ENCODE data around the gene PLPP3. TPM values are rescaled to one million over a fixed set of nuclear protein-coding genes. Genes with fewer than 3 reads are reported as not detected.

PLPP3 gene
- total RNA-seq, 4 donors from 2014 or later = 127 to 502 (median 297) TPM

DNA sequence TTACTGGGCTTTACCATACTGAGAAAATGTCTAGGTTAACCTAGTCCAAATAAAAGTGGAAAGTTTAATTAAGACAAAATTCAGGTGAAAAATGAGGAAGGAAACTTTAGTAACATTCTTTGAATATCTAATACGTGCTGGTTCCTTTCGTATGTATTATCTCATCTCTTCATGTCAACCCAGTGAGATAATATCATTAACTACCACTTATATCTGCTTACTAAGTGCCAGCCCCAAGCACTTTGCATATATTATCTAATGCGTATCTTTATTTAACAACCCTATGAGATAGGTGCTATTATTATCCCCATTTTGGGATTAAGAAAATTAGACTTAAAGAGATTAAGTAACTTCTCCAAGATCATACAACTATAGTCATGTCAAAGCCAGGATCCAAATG, 12.5 kb upstream of the PLPP3 start:
- no peak for DNase-seq (ENCODE audit: low spot score)
- TF ChIP-seq, protein P1, sequence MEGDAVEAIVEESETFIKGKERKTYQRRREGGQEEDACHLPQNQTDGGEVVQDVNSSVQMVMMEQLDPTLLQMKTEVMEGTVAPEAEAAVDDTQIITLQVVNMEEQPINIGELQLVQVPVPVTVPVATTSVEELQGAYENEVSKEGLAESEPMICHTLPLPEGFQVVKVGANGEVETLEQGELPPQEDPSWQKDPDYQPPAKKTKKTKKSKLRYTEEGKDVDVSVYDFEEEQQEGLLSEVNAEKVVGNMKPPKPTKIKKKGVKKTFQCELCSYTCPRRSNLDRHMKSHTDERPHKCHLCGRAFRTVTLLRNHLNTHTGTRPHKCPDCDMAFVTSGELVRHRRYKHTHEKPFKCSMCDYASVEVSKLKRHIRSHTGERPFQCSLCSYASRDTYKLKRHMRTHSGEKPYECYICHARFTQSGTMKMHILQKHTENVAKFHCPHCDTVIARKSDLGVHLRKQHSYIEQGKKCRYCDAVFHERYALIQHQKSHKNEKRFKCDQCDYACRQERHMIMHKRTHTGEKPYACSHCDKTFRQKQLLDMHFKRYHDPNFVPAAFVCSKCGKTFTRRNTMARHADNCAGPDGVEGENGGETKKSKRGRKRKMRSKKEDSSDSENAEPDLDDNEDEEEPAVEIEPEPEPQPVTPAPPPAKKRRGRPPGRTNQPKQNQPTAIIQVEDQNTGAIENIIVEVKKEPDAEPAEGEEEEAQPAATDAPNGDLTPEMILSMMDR (IDR thresholded peaks at IDR 0.05) = no peak
- ATAC-seq (ENCODE audit: low FRiP score) = no peak

DNA sequence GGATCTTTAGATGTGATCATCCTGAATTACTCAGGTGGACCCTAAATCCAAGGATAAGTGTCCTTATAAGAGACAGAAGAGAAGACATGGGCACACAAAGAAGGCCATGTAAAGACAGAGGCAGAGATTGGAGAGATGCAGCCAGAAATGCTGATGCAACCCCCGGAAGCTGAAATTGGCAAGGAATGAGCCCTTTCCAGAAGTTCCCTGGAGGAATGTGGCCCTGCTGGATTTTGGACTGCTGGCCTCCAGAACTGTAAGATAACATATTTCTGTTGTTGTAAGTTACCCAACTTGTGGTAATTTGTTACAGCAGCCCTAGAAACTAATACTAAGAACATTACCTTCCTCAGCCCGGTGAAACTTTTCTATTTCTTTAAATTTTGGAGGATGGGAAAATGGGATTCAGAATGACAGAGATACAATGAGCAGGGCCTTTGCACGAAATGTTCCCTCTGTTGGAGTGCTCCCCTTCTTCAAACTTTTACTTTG, 11.2 kb upstream of the PLPP3 start:
- DNase-seq (ENCODE audit: low spot score) (no peak), ATAC-seq (ENCODE audit: low FRiP score) (no peak)
- TF ChIP-seq, protein P1 (IDR thresholded peaks at IDR 0.05) = no peak

DNA sequence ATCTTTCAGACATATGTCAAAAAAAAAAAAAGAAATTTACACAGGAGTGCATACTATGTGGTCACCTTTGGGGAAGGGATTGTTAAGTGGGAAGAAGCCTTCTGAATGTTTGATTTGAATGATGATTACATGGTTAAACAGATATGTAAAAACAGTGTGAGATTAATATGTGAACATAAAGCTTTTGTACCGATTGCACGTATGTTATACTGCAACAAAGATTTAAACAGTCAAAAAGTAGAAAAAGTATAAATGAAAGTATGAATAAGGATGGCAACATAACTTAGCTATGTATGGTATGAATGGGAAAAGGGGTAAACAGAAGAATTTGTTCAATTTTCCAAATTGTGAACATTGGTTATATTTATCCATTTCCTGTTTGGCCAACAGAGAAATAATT, 10.0 kb upstream of the PLPP3 start:
- ATAC-seq (ENCODE audit: low FRiP score) (no peak), DNase-seq (ENCODE audit: low spot score) (no peak)

DNA sequence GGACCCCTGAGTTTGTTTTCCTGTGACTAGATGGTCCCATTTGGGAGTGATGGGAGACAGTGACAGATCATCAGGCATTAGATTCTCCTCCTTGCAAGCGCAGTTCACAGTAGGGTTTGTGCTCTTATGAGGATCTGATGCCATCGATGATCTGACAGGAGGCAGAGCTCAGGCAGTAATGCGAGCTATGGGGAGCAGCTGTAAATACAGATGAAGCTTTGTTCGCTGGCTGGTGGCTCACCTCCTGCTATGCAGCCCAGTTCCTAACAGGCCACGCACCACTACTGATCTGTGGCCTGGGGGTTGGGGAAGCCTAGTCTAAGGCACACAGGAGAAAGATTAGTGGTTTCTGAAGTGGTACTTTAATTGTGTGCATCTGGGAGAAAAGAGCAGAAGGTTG, 7.1 kb upstream of the PLPP3 start:
- TF ChIP-seq, protein P1 (IDR thresholded peaks at IDR 0.05) = no peak
- DNase-seq (ENCODE audit: low spot score) (no peak), ATAC-seq (ENCODE audit: low FRiP score) (no peak)

More for the DNA sequence above, 10.0 kb upstream of the PLPP3 start:
- TF ChIP-seq, protein P1 (IDR thresholded peaks at IDR 0.05) = no peak

DNA sequence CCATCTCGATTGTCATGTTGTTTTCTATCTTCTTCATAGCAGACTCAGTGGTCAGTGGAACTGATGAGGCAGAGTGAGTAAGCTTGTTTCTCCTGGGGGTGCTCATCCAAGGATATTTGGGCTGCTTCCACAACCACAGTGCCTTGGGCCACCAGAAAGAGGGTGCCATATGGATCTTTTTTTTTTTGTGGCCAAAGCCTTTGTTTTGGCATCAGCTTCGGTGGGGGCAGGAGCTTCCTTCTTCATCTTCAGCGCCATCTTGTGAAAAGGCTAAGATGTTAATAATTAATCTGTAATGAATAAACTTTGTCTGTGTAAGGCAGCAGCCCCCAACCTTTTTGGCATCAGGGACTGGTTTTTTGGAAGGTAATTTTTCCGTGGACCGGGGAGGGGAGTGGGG, 6.6 kb upstream of the PLPP3 start:
- TF ChIP-seq, protein P1 (IDR thresholded peaks at IDR 0.05) = no peak
- no peak for ATAC-seq (ENCODE audit: low FRiP score)

DNA sequence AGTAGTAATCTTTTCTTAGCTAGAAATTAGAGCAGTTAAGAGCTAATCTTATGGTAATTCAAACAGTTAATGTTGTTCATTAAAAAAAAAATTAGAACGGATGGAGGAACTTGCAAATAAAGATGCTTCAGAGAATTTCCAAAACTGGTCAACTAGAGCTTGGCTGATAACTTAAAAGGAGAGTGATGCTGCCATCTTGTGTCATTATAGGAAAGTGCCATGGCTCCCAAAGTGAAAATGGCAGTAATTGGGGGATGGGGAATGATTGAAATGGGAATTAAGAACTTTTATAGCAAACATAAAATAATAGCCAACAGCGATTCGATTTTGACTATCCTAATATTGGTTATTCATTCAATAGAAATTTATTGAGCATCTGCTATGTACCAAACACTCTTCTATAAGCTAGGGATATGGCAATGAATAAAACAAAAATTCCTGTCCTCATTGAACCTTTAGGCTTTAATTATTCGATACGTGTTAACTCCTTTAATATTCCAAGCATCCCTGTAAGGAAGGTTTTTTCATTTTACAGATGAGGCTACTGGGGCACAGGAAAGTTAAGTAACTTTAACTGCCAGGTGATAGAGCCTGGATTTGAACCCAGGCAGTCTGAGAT, 5.7 kb upstream of the PLPP3 start:
- ATAC-seq (ENCODE audit: low FRiP score) (no peak), DNase-seq (ENCODE audit: low spot score) (no peak)
- TF ChIP-seq, protein P1 (IDR thresholded peaks at IDR 0.05) = peak in 1 of 3 donors; percentile 16

More for the DNA sequence above, 6.6 kb upstream of the PLPP3 start:
- DNase-seq (ENCODE audit: low spot score) = no peak

DNA sequence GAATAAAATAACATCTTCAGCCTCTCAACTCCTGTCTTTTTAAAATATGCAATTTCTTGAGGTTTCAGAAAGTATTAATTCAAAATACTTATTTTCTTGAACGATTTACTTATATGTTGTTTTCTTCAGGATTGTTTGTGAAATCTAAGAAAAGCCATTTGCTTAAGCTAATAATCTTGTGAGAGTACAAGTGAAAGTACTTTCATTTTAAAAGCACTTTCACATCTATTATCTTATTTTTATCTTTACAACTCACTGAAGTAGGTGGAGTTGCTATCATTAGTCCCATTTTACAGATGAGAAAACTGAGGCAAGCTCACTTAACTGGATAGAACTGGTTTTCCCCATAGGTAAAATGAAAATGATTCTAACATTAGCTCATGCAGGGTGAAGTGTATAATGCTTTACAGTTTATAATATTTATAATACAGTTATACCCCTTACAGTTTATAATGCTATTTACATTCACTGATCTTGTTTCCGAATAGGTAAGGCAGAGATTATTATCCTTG, 4.7 kb upstream of the PLPP3 start:
- TF ChIP-seq, protein P1 (IDR thresholded peaks at IDR 0.05) = no peak
- DNase-seq (ENCODE audit: low spot score) (no peak), ATAC-seq (ENCODE audit: low FRiP score) (no peak)

Measured in omental fat pad (tissue), 4 donors.